Measurements from ENCODE around the gene CALB2.

The CALB2 gene

GRCh38 chr16:71431176-71431575 is 72.7 kb downstream of the CALB2 start:
- H3K4me3 ChIP-seq (ENCODE audit: low read depth, low read length): no peak overlapping the region
- in situ Hi-C loops (cut with HindIII; ENCODE audit: low sequenced_read_pairs): no loop called here
- TF ChIP-seq, protein P1, sequence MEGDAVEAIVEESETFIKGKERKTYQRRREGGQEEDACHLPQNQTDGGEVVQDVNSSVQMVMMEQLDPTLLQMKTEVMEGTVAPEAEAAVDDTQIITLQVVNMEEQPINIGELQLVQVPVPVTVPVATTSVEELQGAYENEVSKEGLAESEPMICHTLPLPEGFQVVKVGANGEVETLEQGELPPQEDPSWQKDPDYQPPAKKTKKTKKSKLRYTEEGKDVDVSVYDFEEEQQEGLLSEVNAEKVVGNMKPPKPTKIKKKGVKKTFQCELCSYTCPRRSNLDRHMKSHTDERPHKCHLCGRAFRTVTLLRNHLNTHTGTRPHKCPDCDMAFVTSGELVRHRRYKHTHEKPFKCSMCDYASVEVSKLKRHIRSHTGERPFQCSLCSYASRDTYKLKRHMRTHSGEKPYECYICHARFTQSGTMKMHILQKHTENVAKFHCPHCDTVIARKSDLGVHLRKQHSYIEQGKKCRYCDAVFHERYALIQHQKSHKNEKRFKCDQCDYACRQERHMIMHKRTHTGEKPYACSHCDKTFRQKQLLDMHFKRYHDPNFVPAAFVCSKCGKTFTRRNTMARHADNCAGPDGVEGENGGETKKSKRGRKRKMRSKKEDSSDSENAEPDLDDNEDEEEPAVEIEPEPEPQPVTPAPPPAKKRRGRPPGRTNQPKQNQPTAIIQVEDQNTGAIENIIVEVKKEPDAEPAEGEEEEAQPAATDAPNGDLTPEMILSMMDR (IDR thresholded peaks at IDR 0.05; ENCODE audit: low read depth, low read length): no peak
- no peak for DNase-seq (ENCODE audit: low read depth, low spot score)

DNA sequence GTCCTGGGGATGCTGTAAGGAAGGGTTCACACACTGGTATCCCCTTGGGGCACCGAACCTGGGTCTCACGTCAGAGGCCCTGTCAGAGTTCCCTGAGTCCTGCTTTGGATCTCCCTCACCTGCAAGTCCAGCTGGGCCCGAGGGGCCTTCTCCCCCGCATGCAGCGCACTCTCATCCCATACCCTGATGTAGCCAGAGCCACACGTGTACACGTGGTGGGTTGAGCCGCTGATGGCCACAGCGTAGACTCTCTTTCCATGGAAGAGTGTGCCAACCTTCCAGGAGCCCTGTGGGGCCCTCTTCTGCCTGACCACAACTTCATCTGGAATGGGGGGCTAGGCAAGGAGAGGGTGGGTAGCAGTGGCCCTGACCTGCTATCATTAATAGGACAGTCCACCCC is 73.5 kb downstream of the CALB2 start:
- H3K4me3 ChIP-seq (ENCODE audit: low read depth, low read length): no peak overlapping the region
- TF ChIP-seq, protein P1 (IDR thresholded peaks at IDR 0.05; ENCODE audit: low read depth, low read length): no peak
- DNase-seq (ENCODE audit: low read depth, low spot score): no peak
- in situ Hi-C loops (cut with HindIII; ENCODE audit: low sequenced_read_pairs): no loop called here

- H3K4me3 ChIP-seq (ENCODE audit: low read depth, low read length): no peak overlapping the region
- TF ChIP-seq, protein P1 (IDR thresholded peaks at IDR 0.05; ENCODE audit: low read depth, low read length): no peak
- DNase-seq (ENCODE audit: low read depth, low spot score): no peak
- in situ Hi-C loops (cut with HindIII; ENCODE audit: low sequenced_read_pairs): no loop called here
Observed at GRCh38 chr16:71432906-71433305, 74.4 kb downstream of the CALB2 start.

DNA sequence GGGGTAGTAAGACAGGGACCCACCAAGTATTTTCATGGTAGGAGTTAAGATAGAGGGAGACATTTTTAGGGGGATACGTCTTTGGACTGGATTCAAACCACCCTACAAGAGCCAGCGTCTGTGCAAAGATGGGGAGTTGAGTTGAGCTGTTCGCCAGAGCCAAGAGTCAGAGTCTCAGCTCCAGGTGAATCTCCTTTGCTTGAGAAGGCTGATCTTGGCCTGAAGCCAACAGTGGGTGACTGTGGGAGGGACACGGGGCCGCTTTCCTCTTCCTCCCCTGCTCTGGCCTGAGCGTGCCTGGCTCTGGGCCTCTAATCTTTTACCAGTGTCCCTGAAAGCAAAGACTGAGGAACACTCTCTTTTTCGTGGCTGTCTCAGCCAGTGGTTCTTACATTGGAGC is 78.0 kb downstream of the CALB2 start:
- no peak for DNase-seq (ENCODE audit: low read depth, low spot score)
- TF ChIP-seq, protein P1 (IDR thresholded peaks at IDR 0.05; ENCODE audit: low read depth, low read length): no peak
- no peak overlapping the region for H3K4me3 ChIP-seq (ENCODE audit: low read depth, low read length)
- in situ Hi-C loops (cut with HindIII; ENCODE audit: low sequenced_read_pairs): no loop called here

DNA sequence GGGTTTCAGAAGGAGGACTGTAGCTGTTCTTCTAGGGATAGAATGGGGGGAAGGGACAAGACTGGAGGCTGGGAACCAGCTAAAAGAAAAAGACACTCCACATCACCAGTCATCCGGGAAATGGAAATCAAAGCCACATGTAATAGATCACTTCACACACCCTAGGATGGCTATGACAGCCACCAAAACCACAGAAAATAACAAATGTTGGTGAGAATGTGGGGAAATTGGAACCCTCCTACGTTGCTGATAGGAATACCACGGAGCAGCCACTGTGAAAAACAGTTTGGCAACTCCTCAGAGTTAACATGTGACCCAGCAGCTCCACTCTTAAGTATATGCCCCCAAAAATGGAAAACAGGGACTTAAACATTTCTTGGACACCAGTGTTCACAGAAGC is 81.0 kb downstream of the CALB2 start:
- TF ChIP-seq, protein P1 (IDR thresholded peaks at IDR 0.05; ENCODE audit: low read depth, low read length): no peak
- in situ Hi-C loops (cut with HindIII; ENCODE audit: low sequenced_read_pairs): no loop called here
- DNase-seq (ENCODE audit: low read depth, low spot score): no peak
- no peak overlapping the region for H3K4me3 ChIP-seq (ENCODE audit: low read depth, low read length)
